ENCODE data around the gene C5orf46. TPM values are rescaled to one million over a fixed set of nuclear protein-coding genes. Genes with fewer than 3 reads are reported as not detected.

C5orf46 gene
- total RNA-seq, 2 experiments from 2014 or later, result not detected

DNA sequence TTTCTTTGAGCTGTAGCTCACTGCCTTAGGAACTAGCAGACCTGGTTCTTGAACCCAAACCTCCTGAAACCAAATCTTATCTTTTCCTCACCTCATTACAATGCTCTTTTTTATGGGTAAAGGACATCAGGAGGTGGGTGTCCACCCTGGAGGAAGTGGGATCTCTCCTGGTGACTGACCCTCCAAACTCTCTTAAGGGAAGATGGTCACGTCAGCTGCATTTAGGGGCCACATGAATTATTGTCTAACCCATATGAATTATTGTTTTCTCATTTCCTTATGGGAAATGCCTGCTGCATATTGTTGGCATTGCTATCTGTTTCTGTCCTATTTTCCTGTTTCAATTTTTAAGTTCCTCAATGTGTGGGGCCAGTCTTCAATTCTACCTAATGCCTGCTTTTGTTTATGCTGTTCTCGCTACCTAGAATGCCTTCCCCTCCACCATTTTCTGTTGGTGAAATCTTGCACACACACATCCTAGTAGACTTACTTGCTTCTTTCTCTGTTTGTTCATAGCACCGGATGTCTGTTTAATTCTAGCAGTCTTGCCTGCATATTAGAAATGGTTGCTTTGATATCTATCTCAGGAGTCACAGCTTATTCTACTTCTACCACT lies 52.9 kb downstream of the C5orf46 start:
- Mint-ChIP-seq H3K9me3 (peaks cover 2% of the 10 kb centered on the region), H3K4me1 (ENCODE audit: low read depth) (no peaks in the 10 kb centered on the region), H3K4me3 (no peak overlapping the region), H3K27ac (no peak overlapping the region), H3K36me3 (ENCODE audit: low read depth) (no peaks in the 10 kb centered on the region), H3K27me3 (ENCODE audit: low read depth) (peaks cover 5% of the 10 kb centered on the region)
- no peak for DNase-seq
- intact Hi-C loops (cut with micrococcal nuclease), result no loop called here
- CTCF ChIA-PET, result interaction anchor here (1.4 kb wide), 1 partner anchor 120 kb away, joined by 4 read pairs; no protein-coding TSS in a partner anchor

GRCh38 chr5:147852365-147852764 lies 54.0 kb downstream of the C5orf46 start:
- CTCF ChIA-PET, result no interaction called here
- H3K4me1 Mint-ChIP-seq (ENCODE audit: low read depth), result no peaks in the 10 kb centered on the region
- peaks cover 2% of the 10 kb centered on the region for H3K27me3 Mint-ChIP-seq (ENCODE audit: low read depth)
- peaks cover 2% of the 10 kb centered on the region for H3K9me3 Mint-ChIP-seq
- no peak overlapping the region for H3K4me3 Mint-ChIP-seq
- intact Hi-C loops (cut with micrococcal nuclease), result no loop called here
- H3K36me3 Mint-ChIP-seq (ENCODE audit: low read depth), result no peaks in the 10 kb centered on the region
- no peak for DNase-seq
- H3K27ac Mint-ChIP-seq, result no peak overlapping the region

DNA sequence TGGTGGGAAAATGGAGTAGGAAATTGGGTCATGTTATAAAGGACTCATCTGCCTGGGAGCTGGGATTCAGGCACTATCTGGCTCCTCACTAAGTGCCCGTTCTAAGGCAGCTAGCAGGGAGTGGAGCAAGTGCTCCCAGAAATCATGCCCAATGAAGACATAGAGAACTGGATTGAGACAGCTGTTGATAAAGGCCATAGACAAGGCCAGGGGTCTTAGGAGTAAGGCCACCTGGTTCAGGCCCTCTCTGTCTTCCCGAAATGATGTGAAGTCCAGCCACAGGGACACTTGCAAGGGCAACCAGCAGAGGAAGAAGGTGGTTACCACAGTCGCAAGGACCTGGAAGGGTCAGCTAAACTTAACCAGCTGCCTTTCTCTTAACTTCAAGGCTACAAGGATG lies 54.8 kb downstream of the C5orf46 start:
- no peak for DNase-seq
- Mint-ChIP-seq H3K4me1 (ENCODE audit: low read depth) (no peaks in the 10 kb centered on the region), H3K27me3 (ENCODE audit: low read depth) (peaks cover 2% of the 10 kb centered on the region), H3K4me3 (no peak overlapping the region), H3K36me3 (ENCODE audit: low read depth) (no peaks in the 10 kb centered on the region), H3K9me3 (peaks cover 2% of the 10 kb centered on the region), H3K27ac (no peak overlapping the region)
- intact Hi-C loops (cut with micrococcal nuclease), result no loop called here
- CTCF ChIA-PET, result no interaction called here

DNA sequence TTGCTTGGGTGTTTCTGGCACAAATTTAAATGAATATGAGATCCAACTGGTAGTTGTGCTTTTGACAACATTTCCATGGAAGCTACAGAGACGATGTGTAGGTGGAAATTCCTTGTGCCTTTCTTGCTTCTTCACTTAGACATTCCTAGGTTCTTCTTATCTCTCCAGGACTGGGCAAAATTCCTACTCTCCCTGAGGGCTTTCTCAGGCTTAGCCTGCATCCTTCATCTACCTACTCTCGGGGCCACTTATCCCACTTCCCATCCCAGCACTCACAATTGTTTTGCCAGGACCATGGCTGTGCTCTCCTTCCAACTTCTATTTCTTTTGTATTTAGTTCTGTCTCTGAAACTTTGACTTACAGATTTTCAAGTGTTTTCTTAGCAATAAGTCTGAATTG lies 57.1 kb downstream of the C5orf46 start:
- H3K27ac Mint-ChIP-seq, result no peak overlapping the region
- no peak overlapping the region for H3K4me3 Mint-ChIP-seq
- H3K36me3 Mint-ChIP-seq (ENCODE audit: low read depth), result no peaks in the 10 kb centered on the region
- CTCF ChIA-PET, result interaction anchor here (0.9 to 1.6 kb wide), 2 partner anchors 8 to 222 kb away, joined by 8 read pairs; no protein-coding TSS in a partner anchor
- intact Hi-C loops (cut with micrococcal nuclease), result no loop called here
- H3K9me3 Mint-ChIP-seq, result peaks cover 2% of the 10 kb centered on the region
- peaks cover 2% of the 10 kb centered on the region for H3K27me3 Mint-ChIP-seq (ENCODE audit: low read depth)
- no peak for DNase-seq
- H3K4me1 Mint-ChIP-seq (ENCODE audit: low read depth), result no peaks in the 10 kb centered on the region

GRCh38 chr5:147845618-147846017 lies 60.7 kb downstream of the C5orf46 start:
- no peaks in the 10 kb centered on the region for H3K36me3 Mint-ChIP-seq (ENCODE audit: low read depth)
- intact Hi-C loops (cut with micrococcal nuclease), result no loop called here
- H3K9me3 Mint-ChIP-seq, result peaks cover 2% of the 10 kb centered on the region
- CTCF ChIA-PET, result no interaction called here
- DNase-seq, result no peak
- no peak overlapping the region for H3K27ac Mint-ChIP-seq
- no peak overlapping the region for H3K4me3 Mint-ChIP-seq
- peaks cover 5% of the 10 kb centered on the region for H3K27me3 Mint-ChIP-seq (ENCODE audit: low read depth)
- no peaks in the 10 kb centered on the region for H3K4me1 Mint-ChIP-seq (ENCODE audit: low read depth)

DNA sequence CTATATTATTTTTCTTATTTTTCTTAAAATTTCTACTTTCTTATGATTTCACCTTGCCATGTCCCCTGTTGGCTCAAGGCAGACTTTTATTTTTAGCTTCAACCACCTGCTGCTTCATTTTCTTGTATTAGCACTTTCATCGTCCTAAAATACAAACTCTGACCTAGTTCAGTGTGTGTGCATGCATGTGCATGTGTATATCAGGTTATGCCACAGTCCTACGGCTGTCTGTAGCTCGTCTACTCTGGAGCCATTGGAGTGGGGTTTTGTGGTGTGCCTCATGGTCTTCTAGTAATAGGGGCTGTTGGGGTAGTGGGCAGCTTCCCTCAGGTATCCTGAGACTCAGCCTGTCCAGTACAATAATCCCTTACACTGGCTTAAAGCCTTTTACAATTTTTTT lies 61.5 kb downstream of the C5orf46 start:
- H3K4me1 Mint-ChIP-seq (ENCODE audit: low read depth), result no peaks in the 10 kb centered on the region
- intact Hi-C loops (cut with micrococcal nuclease), result no loop called here
- CTCF ChIA-PET, result interaction anchor here (0.5 kb wide), 1 partner anchor 982 kb away, joined by 3 read pairs; no protein-coding TSS in a partner anchor
- no peak overlapping the region for H3K4me3 Mint-ChIP-seq
- peaks cover 2% of the 10 kb centered on the region for H3K9me3 Mint-ChIP-seq
- no peak overlapping the region for H3K27ac Mint-ChIP-seq
- DNase-seq, result no peak
- no peaks in the 10 kb centered on the region for H3K36me3 Mint-ChIP-seq (ENCODE audit: low read depth)
- peaks cover 5% of the 10 kb centered on the region for H3K27me3 Mint-ChIP-seq (ENCODE audit: low read depth)

- intact Hi-C loops (cut with micrococcal nuclease), result no loop called here
- Mint-ChIP-seq H3K9me3 (peaks cover 5% of the 10 kb centered on the region), H3K4me3 (no peak overlapping the region), H3K27ac (no peak overlapping the region), H3K36me3 (ENCODE audit: low read depth) (no peaks in the 10 kb centered on the region), H3K4me1 (ENCODE audit: low read depth) (no peaks in the 10 kb centered on the region), H3K27me3 (ENCODE audit: low read depth) (peaks cover 3% of the 10 kb centered on the region)
- DNase-seq, result no peak
- CTCF ChIA-PET, result interaction anchor here (2.2 kb wide), 1 partner anchor 15 kb away, joined by 5 read pairs; no protein-coding TSS in a partner anchor
These were observed 63.5 kb downstream of the C5orf46 start for GRCh38 chr5:147842869-147843268.

Other genes with a start within 250 kb of the C5orf46 start
- gene JAKMIP2, start 123.8 kb downstream of the C5orf46 start, total RNA-seq, result under 1 TPM; 0.14 to 0.17 TPM
- not detected for gene SPINK1, start 74.9 kb downstream of the C5orf46 start, total RNA-seq
- gene SCGB3A2, start 27.8 kb downstream of the C5orf46 start, total RNA-seq, result not detected
- gene SPINK5, start 157.4 kb upstream of the C5orf46 start, total RNA-seq, result not detected

Data from activated naive CD4-positive, alpha-beta T cell treated with anti-CD3 and anti-CD28 coated beads for 36 hours (primary cell).